GM12878 (cell line): ENCODE measurements around the gene HYOU1. TPM values are rescaled to one million over a fixed set of nuclear protein-coding genes. Genes with fewer than 3 reads are reported as not detected.

Experiments
- ATAC-seq: fragments of 200-7000 bp; cut with Tn5 transposase; 3 replicates; pipeline ENCODE4 v1.9.1; 2020; ENCODE audit warnings: mild to moderate bottlenecking, moderate library complexity
- BruUV-seq: library from RNA; stranded (reverse); fragments of 400-500 nt; replicated peaks from 2 replicates; lab custom pipeline; 2021; lab: Mats Ljungman, UMichigan
- CTCF ChIA-PET: fragments of 300-600 bp; sonication (Branson Sonifier 250); formaldehyde crosslinking; extraction: SDS; loops from one replicate; lab custom pipeline; 2021; ENCODE audit warnings: inconsistent platforms; lab: Yijun Ruan, JAX
- POLR2A ChIA-PET: fragments of 350-600 bp; formaldehyde crosslinking; extraction: SDS; loops from one replicate; lab custom pipeline; 2021; ENCODE audit warnings: inconsistent platforms; lab: Charles Lee
- RAD21 ChIA-PET: fragments of 300-600 bp; sonication (Branson Sonifier 250); formaldehyde crosslinking; loops from one replicate; lab custom pipeline; 2023; ENCODE audit warnings: antibody characterized with exemption; ENCODE audit not compliant: unreplicated experiment; lab: Charles Lee
- SMC1A ChIA-PET: fragments of 300-600 bp; sonication (Branson Sonifier 250); formaldehyde crosslinking; loops from one replicate; lab custom pipeline; 2023; ENCODE audit not compliant: unreplicated experiment, uncharacterized antibody; lab: Charles Lee
- DNase-seq: peaks from one replicate; pipeline ENCODE4 v3.0.0-alpha.2; 2011; ENCODE audit warnings: low read depth, low spot score
- FAIRE-seq: peaks from 3 replicates; lab custom pipeline; 2011; peaks lifted over from hg19 to GRCh38; lab: Jason Lieb, UNC
- H2AFZ ChIP-seq: 2 replicates; pipeline ENCODE4 v1.6.0; 2011; ENCODE audit warnings: low read depth, low read length, control low read depth; ENCODE audit not compliant: control insufficient read depth
- H3K27ac ChIP-seq: 2 replicates; pipeline ENCODE4 v1.5.1; 2011; ENCODE audit warnings: control low read depth; ENCODE audit not compliant: control insufficient read depth, insufficient read depth
- H3K27me3 ChIP-seq, 2 experiments: replicated peaks in 1 of 2; 2 replicates each; pipeline versions ENCODE4 v1.6.0 to v1.6.1; 2011; ENCODE audit warnings: low read length in 1 of 2; ENCODE audit not compliant: control insufficient read depth in 2 of 2, insufficient read depth in 2 of 2
- H3K36me3 ChIP-seq, 2 experiments: 2 replicates each; pipeline ENCODE4 v1.5.1; 2011; ENCODE audit warnings: low read length in 1 of 2; ENCODE audit not compliant: control insufficient read depth in 2 of 2, insufficient read depth in 2 of 2
- H3K4me1 ChIP-seq: 2 replicates; pipeline ENCODE4 v1.6.1; 2011; ENCODE audit warnings: mild to moderate bottlenecking, low read length, moderate library complexity, mixed read lengths; ENCODE audit not compliant: control insufficient read depth, insufficient read depth
- H3K4me2 ChIP-seq: 2 replicates; pipeline ENCODE4 v1.6.0; 2011; ENCODE audit warnings: control low read depth; ENCODE audit not compliant: control insufficient read depth, insufficient read depth
- H3K4me3 ChIP-seq: fragments of 200-600 bp; sonication (generic); 2 replicates; pipeline ENCODE4 v1.5.1; 2016
- H3K79me2 ChIP-seq: 2 replicates; pipeline ENCODE4 v1.6.0; 2011; ENCODE audit warnings: low read length; ENCODE audit not compliant: control insufficient read depth, insufficient read depth
- H3K9ac ChIP-seq: 2 replicates; pipeline ENCODE4 v1.8.0; 2011; ENCODE audit warnings: low read length, control low read depth, mixed read lengths; ENCODE audit not compliant: control insufficient read depth, insufficient read depth
- H3K9me3 ChIP-seq: replicated peaks from 3 replicates; pipeline ENCODE4 v1.5.1; 2011; ENCODE audit warnings: mild to moderate bottlenecking, low read length; ENCODE audit not compliant: control insufficient read depth, insufficient read depth
- H4K20me1 ChIP-seq: 2 replicates; pipeline ENCODE4 v1.6.0; 2011; ENCODE audit not compliant: control insufficient read depth, insufficient read depth
- CREB1 ChIP-seq: IDR thresholded peaks from 2 replicates; pipeline ENCODE4 v1.6.1; 2012; ENCODE audit warnings: low read depth, mild to moderate bottlenecking, inconsistent platforms
- NR2F1 ChIP-seq: fragments of 450-650 bp; conservative IDR thresholded peaks from 2 replicates; pipeline ENCODE4 v1.6.1; 2017; ENCODE audit warnings: mild to moderate bottlenecking
- RUNX3 ChIP-seq: IDR thresholded peaks from 2 replicates; pipeline ENCODE4 v1.6.1; 2012; ENCODE audit warnings: low read length, inconsistent platforms
- WGBS: methylation state at CpG from one replicate; pipeline ENCODE4 v1.1.6; 2016; ENCODE audit warnings: low lambda C conversion rate; ENCODE audit not compliant: insufficient replicate concordance, insufficient coverage; ENCODE audit errors: missing lambda C conversion rate; 5-methylcytosine and 5-hydroxymethylcytosine counted together
- in situ Hi-C: fragments of 300-500 bp; cut with MboI; formaldehyde crosslinking; loops from 9 replicates; pipeline ENCODE4 v1.14.3; 2018; ENCODE audit warnings: mixed read lengths
- intact Hi-C: fragments of 100-400 bp; cut with micrococcal nuclease; formaldehyde crosslinking; loops from one replicate; pipeline ENCODE4 v1.14.2; 2022; ENCODE audit not compliant: unreplicated experiment
- polyA plus RNA-seq, 11 experiments: library from polyadenylated mRNA; depleted of rRNA in 4 of 11; unstranded in 6 of 11; stranded (reverse) in 5 of 11; fragments of >200 nt; fragmentation: Nextera tagmentation in 4 of 11; fragmentation: Illumina TruSeq in 1 of 11; extraction: Ambion mirVana in 4 of 11; extraction: Trizol in 1 of 11; gene quantifications; 1 replicate in 1 of 11; 2 replicates in 10 of 11; pipeline versions ENCODE4 v1.2.1 to v1.2.3, GENCODE V29; 2011 to 2016; ENCODE audit warnings: inconsistent platforms in 2 of 11, missing spikeins in 2 of 11, low read depth in 1 of 11
- total RNA-seq, 4 experiments: library from RNA; depleted of rRNA in 3 of 4; stranded (reverse); fragments of >200 nt in 3 of 4; fragmentation: Illumina TruSeq in 1 of 4; extraction: Trizol in 1 of 4; gene quantifications; 2 replicates each; pipeline versions ENCODE4 v1.2.1 to v1.2.3, GENCODE V29; 2013 to 2021
- TF ChIP-seq, protein P1 (sequence below): fragments of 450-650 bp; IDR thresholded peaks from 2 replicates; pipeline ENCODE4 v1.6.1; 2017; ENCODE audit warnings: mild to moderate bottlenecking, moderate library complexity
- TF ChIP-seq, protein P2 (sequence below): fragments of 150-350 bp; IDR thresholded peaks from 2 replicates; pipeline ENCODE4 v1.6.1; 2016; ENCODE audit warnings: low read depth, low read length

The HYOU1 gene
- total and polyA plus RNA-seq, 10 of the 15 experiments (the other 5 are each of a cell fraction or from before 2014, with no cell fraction given), result 15.4 to 157 (median 109) TPM

DNA sequence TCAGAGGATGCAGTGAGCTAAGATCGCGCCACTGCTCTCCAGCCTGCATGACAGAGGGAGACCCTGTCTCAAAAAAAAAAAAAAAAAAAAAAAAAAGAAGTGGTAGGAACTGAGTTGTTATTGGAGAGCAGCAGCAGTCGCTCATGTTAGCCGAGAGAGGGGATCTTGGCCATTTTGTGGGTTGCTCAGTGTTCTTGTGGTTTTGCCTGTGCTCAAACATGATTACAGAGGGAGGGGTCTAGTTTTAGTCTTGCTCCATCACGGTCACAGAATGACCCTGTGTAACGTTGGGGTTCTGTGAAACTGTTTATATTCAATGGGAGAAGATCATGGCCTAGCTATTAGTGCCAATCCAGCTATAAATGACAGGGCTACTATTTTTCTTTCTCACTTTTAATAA is 42.7 kb upstream of the HYOU1 start:
- Histone ChIP-seq H3K79me2 (peaks cover 29% of the 10 kb centered on the region), H3K9me3 (no peaks in the 10 kb centered on the region), H2AFZ (no peak overlapping the region), H3K4me1 (peaks cover 20% of the 10 kb centered on the region), H3K27me3 (no peaks in the 10 kb centered on the region), H3K9ac (no peak overlapping the region), H3K4me2 (peak overlapping the region; percentile 90), H3K27ac (no peak overlapping the region), H4K20me1 (no peaks in the 10 kb centered on the region), H3K36me3 (peaks cover 6 to 7% of the 10 kb centered on the region in 2 experiments; a peak in 3 of 4 replicates), H3K4me3 (peak overlapping the region; percentile 97; the same call in 1 of the 2 replicates)
- SMC1A ChIA-PET, result interaction anchor here (0.7 to 1.1 kb wide), 3 partner anchors 15 to 80 kb away, joined by 3 to 4 read pairs (median 3); partner anchors contain the start of gene HMBS
- in situ Hi-C loops, result no loop called here
- CTCF ChIA-PET, result interaction anchor here (0.7 to 1.7 kb wide), 10 partner anchors 9 to 226 kb away, joined by 3 to 13 read pairs (median 4); partner anchors contain the start of genes HINFP and VPS11
- RAD21 ChIA-PET, result interaction anchor here (0.8 kb wide), 1 partner anchor 9 kb away, joined by 3 read pairs; no protein-coding TSS in a partner anchor
- no TSS peak for BruUV-seq
- intact Hi-C loops, result loop anchor here (5.0 kb wide), 2 partner anchors 82 to 172 kb away; partner anchors contain the start of genes BCL9L, RPS25 and TRAPPC4
- peak; percentile 39 for TF ChIP-seq RUNX3
- TF ChIP-seq NR2F1, result no peak
- POLR2A ChIA-PET, result interaction anchor here (1.0 to 6.8 kb wide), 4 partner anchors 12 to 81 kb away, joined by 3 to 69 read pairs (median 4); partner anchors contain the start of genes HMBS and TRAPPC4
- DNase-seq (no peak), FAIRE-seq (no peak), ATAC-seq (no peak)
- WGBS, result 33% methylated on average over 2 of the region's 6 CpGs

DNA sequence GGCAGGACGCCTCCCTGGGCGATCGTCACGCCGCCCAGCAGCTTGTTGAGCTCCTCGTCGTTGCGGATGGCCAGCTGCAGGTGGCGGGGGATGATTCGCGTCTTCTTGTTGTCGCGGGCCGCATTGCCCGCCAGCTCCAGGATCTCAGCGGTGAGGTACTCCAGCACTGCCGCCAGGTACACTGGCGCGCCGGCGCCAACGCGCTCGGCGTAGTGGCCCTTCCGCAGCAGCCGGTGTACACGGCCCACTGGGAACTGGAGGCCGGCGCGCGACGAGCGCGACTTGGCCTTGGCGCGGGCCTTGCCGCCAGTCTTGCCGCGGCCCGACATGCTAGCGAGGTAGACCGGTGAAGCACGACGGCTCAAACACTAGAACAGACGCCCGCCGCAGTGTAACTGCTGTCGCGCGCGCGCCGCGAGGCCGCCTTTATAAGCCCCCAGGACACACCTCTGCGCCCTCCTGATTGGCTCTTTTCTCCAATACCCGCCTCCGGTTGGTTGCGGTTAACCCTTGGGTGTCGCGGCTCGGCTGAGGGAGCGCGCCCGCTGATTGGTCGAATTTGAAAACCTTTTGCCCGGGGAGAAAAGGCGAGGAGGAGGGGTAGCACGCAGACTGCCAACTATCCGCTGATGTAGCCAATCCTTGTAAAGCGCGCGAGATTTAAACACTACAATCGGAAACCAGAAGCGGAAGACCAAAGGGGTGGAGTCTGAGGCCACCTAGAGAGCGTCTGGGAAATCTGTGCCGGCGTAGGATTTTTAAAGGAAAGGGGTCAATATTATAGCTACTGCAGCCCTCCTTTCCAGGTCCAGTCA is 38.3 kb upstream of the HYOU1 start:
- 2% methylated on average over 65 of the region's 79 CpGs for WGBS
- Histone ChIP-seq H3K27me3 (no peaks in the 10 kb centered on the region), H3K79me2 (peaks cover 36% of the 10 kb centered on the region), H2AFZ (no peak overlapping the region), H4K20me1 (no peaks in the 10 kb centered on the region), H3K4me2 (peak overlapping the region; percentile 56), H3K4me3 (peak overlapping the region; percentile 83), H3K9ac (peak overlapping the region; percentile 88), H3K36me3 (peaks cover 14 to 16% of the 10 kb centered on the region in 2 experiments), H3K27ac (peak overlapping the region; percentile 60), H3K4me1 (peaks cover 25% of the 10 kb centered on the region), H3K9me3 (no peaks in the 10 kb centered on the region)
- RAD21 ChIA-PET, result interaction anchor here (0.7 to 1.5 kb wide), 7 partner anchors 10 to 243 kb away, joined by 3 to 6 read pairs (median 5); partner anchors contain the start of genes C2CD2L, HINFP, HMBS and NLRX1
- POLR2A ChIA-PET, result interaction anchor here (0.5 to 6.8 kb wide), 10 partner anchors 10 to 228 kb away, joined by 3 to 69 read pairs (median 4); partner anchors contain the start of genes C2CD2L, HMBS and VPS11
- intact Hi-C loops (loop anchor here (1.0 to 2.0 kb wide), 3 partner anchors 28 to 228 kb away; partner anchors contain the start of genes HYOU1 and VPS11), in situ Hi-C loops (no loop called here)
- TSS peak; percentile 84 for BruUV-seq
- peak; percentile 89 for ATAC-seq
- SMC1A ChIA-PET, result interaction anchor here (1.0 to 1.8 kb wide), 4 partner anchors 12 to 101 kb away, joined by 3 to 6 read pairs (median 3); partner anchors contain the start of genes C2CD2L, HINFP and VPS11
- CTCF ChIA-PET, result interaction anchor here (0.5 to 2.4 kb wide), 12 partner anchors 10 to 230 kb away, joined by 3 to 11 read pairs (median 3); partner anchors contain the start of genes C2CD2L, HINFP, HMBS and VPS11
- FAIRE-seq, result peak; percentile 98
- peak; percentile 99 for DNase-seq
- TF ChIP-seq, protein P1, sequence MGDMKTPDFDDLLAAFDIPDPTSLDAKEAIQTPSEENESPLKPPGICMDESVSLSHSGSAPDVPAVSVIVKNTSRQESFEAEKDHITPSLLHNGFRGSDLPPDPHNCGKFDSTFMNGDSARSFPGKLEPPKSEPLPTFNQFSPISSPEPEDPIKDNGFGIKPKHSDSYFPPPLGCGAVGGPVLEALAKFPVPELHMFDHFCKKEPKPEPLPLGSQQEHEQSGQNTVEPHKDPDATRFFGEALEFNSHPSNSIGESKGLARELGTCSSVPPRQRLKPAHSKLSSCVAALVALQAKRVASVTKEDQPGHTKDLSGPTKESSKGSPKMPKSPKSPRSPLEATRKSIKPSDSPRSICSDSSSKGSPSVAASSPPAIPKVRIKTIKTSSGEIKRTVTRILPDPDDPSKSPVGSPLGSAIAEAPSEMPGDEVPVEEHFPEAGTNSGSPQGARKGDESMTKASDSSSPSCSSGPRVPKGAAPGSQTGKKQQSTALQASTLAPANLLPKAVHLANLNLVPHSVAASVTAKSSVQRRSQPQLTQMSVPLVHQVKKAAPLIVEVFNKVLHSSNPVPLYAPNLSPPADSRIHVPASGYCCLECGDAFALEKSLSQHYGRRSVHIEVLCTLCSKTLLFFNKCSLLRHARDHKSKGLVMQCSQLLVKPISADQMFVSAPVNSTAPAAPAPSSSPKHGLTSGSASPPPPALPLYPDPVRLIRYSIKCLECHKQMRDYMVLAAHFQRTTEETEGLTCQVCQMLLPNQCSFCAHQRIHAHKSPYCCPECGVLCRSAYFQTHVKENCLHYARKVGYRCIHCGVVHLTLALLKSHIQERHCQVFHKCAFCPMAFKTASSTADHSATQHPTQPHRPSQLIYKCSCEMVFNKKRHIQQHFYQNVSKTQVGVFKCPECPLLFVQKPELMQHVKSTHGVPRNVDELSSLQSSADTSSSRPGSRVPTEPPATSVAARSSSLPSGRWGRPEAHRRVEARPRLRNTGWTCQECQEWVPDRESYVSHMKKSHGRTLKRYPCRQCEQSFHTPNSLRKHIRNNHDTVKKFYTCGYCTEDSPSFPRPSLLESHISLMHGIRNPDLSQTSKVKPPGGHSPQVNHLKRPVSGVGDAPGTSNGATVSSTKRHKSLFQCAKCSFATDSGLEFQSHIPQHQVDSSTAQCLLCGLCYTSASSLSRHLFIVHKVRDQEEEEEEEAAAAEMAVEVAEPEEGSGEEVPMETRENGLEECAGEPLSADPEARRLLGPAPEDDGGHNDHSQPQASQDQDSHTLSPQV, result no peak
- TF ChIP-seq, protein P2, sequence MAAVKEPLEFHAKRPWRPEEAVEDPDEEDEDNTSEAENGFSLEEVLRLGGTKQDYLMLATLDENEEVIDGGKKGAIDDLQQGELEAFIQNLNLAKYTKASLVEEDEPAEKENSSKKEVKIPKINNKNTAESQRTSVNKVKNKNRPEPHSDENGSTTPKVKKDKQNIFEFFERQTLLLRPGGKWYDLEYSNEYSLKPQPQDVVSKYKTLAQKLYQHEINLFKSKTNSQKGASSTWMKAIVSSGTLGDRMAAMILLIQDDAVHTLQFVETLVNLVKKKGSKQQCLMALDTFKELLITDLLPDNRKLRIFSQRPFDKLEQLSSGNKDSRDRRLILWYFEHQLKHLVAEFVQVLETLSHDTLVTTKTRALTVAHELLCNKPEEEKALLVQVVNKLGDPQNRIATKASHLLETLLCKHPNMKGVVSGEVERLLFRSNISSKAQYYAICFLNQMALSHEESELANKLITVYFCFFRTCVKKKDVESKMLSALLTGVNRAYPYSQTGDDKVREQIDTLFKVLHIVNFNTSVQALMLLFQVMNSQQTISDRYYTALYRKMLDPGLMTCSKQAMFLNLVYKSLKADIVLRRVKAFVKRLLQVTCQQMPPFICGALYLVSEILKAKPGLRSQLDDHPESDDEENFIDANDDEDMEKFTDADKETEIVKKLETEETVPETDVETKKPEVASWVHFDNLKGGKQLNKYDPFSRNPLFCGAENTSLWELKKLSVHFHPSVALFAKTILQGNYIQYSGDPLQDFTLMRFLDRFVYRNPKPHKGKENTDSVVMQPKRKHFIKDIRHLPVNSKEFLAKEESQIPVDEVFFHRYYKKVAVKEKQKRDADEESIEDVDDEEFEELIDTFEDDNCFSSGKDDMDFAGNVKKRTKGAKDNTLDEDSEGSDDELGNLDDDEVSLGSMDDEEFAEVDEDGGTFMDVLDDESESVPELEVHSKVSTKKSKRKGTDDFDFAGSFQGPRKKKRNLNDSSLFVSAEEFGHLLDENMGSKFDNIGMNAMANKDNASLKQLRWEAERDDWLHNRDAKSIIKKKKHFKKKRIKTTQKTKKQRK, result no peak
- peak; percentile 87 for TF ChIP-seq CREB1
